HepG2 (cell line): Measurements from ENCODE around the gene VAV2. TPM values are rescaled to one million over a fixed set of nuclear protein-coding genes. Genes with fewer than 3 reads are reported as not detected.

ENCODE experiments used
- AKAP8 ChIP-seq: sonication (generic); formaldehyde crosslinking; IDR thresholded peaks from 2 replicates; pipeline ENCODE4 v1.5.1; 2020; ENCODE audit warnings: mild to moderate bottlenecking, missing genetic modification reagents
- CHD4 ChIP-seq: fragments of 200-600 bp; sonication (generic); IDR thresholded peaks from 2 replicates; pipeline ENCODE4 v1.7.0; 2017; ENCODE audit warnings: mild to moderate bottlenecking, low read length, borderline replicate concordance
- KDM2A ChIP-seq: sonication (generic); formaldehyde crosslinking; IDR thresholded peaks from 2 replicates; pipeline ENCODE4 v1.4.0; 2020; ENCODE audit warnings: low read depth, missing genetic modification reagents, borderline replicate concordance
- MTF2 ChIP-seq: sonication (generic); formaldehyde crosslinking; IDR thresholded peaks from 2 replicates; pipeline ENCODE4 v1.5.0; 2020; ENCODE audit warnings: missing genetic modification reagents, borderline replicate concordance
- NCOA2 ChIP-seq: sonication (generic); formaldehyde crosslinking; IDR thresholded peaks from 2 replicates; pipeline ENCODE4 v1.8.0; 2022; ENCODE audit warnings: inconsistent platforms
- NKX3-1 ChIP-seq: sonication (generic); formaldehyde crosslinking; IDR thresholded peaks from 2 replicates; pipeline ENCODE4 v1.5.0; 2020; ENCODE audit warnings: missing genetic modification reagents
- RFXANK ChIP-seq: IDR thresholded peaks from 2 replicates; pipeline ENCODE4 v1.6.1; 2016
- TAF15 ChIP-seq: fragments of 200-400 bp; formaldehyde crosslinking; IDR thresholded peaks from one replicate; pipeline ENCODE4 v1.6.1; 2018; ENCODE audit warnings: mild to moderate bottlenecking, low read depth, low read length; ENCODE audit not compliant: poor library complexity, severe bottlenecking
- ZNF264 ChIP-seq: sonication (generic); formaldehyde crosslinking; IDR thresholded peaks from 2 replicates; pipeline ENCODE4 v1.4.0; 2020; ENCODE audit warnings: missing genetic modification reagents
- ZSCAN12 ChIP-seq: sonication (generic); formaldehyde crosslinking; IDR thresholded peaks from 2 replicates; pipeline ENCODE4 v1.9.0; 2021; ENCODE audit warnings: mild to moderate bottlenecking, missing genetic modification reagents
- polyA plus RNA-seq, 8 experiments: library from polyadenylated mRNA; depleted of rRNA in 3 of 8; stranded (reverse) in 7 of 8; unstranded in 1 of 8; fragments of >200 nt; fragmentation: Illumina TruSeq in 4 of 8; extraction: Trizol in 4 of 8; gene quantifications; 2 replicates each; pipeline versions ENCODE4 v1.2.1 to v1.2.3, GENCODE V29; 2011 to 2016; ENCODE audit warnings: low read depth in 4 of 8, missing spikeins in 1 of 8, mixed read lengths in 1 of 8; ENCODE audit not compliant: insufficient read depth in 1 of 8
- total RNA-seq, 5 experiments: library from RNA; depleted of rRNA; stranded (reverse); fragments of >200 nt; fragmentation: Illumina TruSeq; extraction: Trizol; gene quantifications; 2 replicates each; pipeline ENCODE4 v1.2.3, GENCODE V29; 2016; ENCODE audit warnings: low read depth in 1 of 5
- TF ChIP-seq, protein P1 (sequence below): sonication (generic); formaldehyde crosslinking; conservative IDR thresholded peaks from 2 replicates; pipeline ENCODE4 v1.8.0; 2022; ENCODE audit warnings: mild to moderate bottlenecking, moderate library complexity, missing genetic modification reagents
- TF ChIP-seq, protein P2 (sequence below): sonication (generic); formaldehyde crosslinking; IDR thresholded peaks from 2 replicates; pipeline ENCODE4 v1.4.0; 2020; ENCODE audit warnings: mild to moderate bottlenecking, missing genetic modification reagents
- TF ChIP-seq, protein P3 (sequence below): sonication (generic); formaldehyde crosslinking; IDR thresholded peaks from 2 replicates; pipeline ENCODE4 v1.5.1; 2020; ENCODE audit warnings: missing genetic modification reagents, mild to moderate bottlenecking, borderline replicate concordance
- TF ChIP-seq, protein P4 (sequence below): sonication (generic); formaldehyde crosslinking; IDR thresholded peaks from 2 replicates; pipeline ENCODE4 v1.8.1; 2023; ENCODE audit warnings: mild to moderate bottlenecking, moderate library complexity, missing genetic modification reagents
- TF ChIP-seq, protein P5 (sequence below): sonication (generic); formaldehyde crosslinking; IDR thresholded peaks from 2 replicates; pipeline ENCODE4 v1.8.0; 2022; ENCODE audit warnings: low read depth, missing genetic modification reagents
- TF ChIP-seq, protein P6 (sequence below): sonication (generic); formaldehyde crosslinking; IDR thresholded peaks from 2 replicates; pipeline ENCODE4 v1.8.0; 2022; ENCODE audit warnings: missing genetic modification reagents, mild to moderate bottlenecking, moderate library complexity, borderline replicate concordance
- TF ChIP-seq, protein P7 (sequence below): sonication (generic); formaldehyde crosslinking; IDR thresholded peaks from 2 replicates; pipeline ENCODE4 v1.4.0; 2020; ENCODE audit warnings: missing genetic modification reagents, borderline replicate concordance

Gene VAV2
- total and polyA plus RNA-seq, 2 of the 13 experiments (the other 11 are each of a cell fraction or from before 2014, with no cell fraction given), result 22.5 to 22.9 TPM

DNA sequence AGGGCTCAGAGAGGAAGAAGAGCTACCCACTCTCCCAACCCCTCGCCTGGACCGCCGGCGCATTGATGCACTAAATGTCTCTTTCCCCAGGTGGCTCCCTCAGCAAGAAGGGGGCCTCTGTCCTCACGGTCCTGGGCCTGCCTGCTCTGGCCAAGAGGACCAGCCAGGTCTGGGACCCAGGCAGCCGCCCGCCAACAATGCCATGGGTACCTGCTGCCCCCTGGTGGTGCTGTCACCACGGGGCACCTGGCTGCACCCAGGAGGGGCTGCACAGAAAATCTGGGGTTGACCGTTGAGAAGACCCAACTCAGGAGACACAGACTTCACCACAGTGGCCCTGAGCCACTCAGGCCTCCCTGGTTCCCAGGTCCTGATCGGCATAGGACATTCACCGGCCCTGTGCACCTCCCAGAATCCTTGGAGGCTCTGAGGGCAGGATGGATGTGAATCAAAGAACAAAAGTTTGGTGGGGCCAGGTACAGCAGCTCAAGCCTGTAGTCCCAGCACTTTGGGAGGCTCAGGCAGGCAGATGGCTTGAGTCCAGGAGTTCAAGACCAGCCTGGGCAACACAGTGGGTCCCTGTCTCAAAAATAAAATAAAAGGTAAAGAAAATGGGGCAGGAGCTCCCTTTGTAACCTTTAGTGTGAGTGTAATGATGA is 2.4 kb upstream of the VAV2 start (continued):
- TF ChIP-seq TAF15 (no peak), NKX3-1 (CRISPR knock-in tag) (no peak), ZSCAN12 (CRISPR knock-in tag) (no peak), ZNF264 (CRISPR knock-in tag) (no peak), KDM2A (peak; percentile 77; the same call in 1 of the 2 replicates), CHD4 (0 out of 2 replicates have a peak, but pooled peaks have one; percentile 21), NCOA2 (CRISPR knock-in tag) (0 out of 2 replicates have a peak, but pooled peaks have one; percentile 24), MTF2 (no peak), RFXANK (CRISPR knock-in tag) (no peak), AKAP8 (CRISPR knock-in tag) (peak; percentile 30; the same call in 1 of the 2 replicates)
- TF ChIP-seq, protein P1, sequence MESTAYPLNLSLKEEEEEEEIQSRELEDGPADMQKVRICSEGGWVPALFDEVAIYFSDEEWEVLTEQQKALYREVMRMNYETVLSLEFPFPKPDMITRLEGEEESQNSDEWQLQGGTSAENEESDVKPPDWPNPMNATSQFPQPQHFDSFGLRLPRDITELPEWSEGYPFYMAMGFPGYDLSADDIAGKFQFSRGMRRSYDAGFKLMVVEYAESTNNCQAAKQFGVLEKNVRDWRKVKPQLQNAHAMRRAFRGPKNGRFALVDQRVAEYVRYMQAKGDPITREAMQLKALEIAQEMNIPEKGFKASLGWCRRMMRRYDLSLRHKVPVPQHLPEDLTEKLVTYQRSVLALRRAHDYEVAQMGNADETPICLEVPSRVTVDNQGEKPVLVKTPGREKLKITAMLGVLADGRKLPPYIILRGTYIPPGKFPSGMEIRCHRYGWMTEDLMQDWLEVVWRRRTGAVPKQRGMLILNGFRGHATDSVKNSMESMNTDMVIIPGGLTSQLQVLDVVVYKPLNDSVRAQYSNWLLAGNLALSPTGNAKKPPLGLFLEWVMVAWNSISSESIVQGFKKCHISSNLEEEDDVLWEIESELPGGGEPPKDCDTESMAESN (CRISPR knock-in tag), result no peak
- TF ChIP-seq, protein P2, sequence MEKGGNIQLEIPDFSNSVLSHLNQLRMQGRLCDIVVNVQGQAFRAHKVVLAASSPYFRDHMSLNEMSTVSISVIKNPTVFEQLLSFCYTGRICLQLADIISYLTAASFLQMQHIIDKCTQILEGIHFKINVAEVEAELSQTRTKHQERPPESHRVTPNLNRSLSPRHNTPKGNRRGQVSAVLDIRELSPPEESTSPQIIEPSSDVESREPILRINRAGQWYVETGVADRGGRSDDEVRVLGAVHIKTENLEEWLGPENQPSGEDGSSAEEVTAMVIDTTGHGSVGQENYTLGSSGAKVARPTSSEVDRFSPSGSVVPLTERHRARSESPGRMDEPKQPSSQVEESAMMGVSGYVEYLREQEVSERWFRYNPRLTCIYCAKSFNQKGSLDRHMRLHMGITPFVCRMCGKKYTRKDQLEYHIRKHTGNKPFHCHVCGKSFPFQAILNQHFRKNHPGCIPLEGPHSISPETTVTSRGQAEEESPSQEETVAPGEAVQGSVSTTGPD (CRISPR knock-in tag), result no peak
- TF ChIP-seq, protein P3, sequence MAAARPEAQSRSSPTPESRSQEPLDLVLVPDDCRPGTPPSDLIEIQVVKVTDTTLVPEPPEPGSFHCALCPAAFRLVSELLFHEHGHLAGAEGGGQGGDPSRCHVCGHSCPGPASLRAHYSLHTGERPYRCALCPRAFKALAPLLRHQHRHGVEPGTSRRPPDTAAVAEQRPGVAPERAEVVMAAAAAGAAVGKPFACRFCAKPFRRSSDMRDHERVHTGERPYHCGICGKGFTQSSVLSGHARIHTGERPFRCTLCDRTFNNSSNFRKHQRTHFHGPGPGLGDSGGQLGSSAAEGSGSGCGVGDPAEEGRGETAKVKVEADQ (CRISPR knock-in tag), result no peak
- TF ChIP-seq, protein P4, sequence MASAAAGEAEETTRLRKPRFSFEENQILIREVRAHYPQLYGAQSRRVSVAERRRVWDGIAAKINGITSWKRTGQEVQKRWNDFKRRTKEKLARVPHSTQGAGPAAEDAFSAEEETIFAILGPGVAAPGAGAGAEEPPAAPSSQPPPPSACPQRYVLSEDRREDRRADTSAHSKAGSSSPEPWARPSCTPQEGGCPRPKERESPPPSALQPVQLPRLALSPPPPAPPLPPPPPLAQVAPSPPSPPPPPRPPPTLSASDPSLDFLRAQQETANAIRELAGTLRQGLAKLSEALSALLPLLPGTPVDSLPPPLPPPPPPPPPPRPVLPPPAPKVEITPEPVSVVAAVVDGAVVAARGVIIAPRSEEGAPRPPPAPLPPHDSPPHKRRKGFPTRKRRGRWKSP (CRISPR knock-in tag), result no peak
- TF ChIP-seq, protein P5, sequence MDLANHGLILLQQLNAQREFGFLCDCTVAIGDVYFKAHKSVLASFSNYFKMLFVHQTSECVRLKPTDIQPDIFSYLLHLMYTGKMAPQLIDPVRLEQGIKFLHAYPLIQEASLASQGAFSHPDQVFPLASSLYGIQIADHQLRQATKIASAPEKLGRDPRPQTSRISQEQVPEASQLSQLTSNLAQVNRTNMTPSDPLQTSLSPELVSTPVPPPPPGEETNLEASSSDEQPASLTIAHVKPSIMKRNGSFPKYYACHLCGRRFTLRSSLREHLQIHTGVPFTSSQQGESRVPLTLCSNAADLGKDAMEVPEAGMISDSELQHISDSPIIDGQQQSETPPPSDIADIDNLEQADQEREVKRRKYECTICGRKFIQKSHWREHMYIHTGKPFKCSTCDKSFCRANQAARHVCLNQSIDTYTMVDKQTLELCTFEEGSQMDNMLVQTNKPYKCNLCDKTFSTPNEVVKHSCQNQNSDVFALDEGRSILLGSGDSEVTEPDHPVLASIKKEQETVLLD (CRISPR knock-in tag), result no peak
- TF ChIP-seq, protein P6, sequence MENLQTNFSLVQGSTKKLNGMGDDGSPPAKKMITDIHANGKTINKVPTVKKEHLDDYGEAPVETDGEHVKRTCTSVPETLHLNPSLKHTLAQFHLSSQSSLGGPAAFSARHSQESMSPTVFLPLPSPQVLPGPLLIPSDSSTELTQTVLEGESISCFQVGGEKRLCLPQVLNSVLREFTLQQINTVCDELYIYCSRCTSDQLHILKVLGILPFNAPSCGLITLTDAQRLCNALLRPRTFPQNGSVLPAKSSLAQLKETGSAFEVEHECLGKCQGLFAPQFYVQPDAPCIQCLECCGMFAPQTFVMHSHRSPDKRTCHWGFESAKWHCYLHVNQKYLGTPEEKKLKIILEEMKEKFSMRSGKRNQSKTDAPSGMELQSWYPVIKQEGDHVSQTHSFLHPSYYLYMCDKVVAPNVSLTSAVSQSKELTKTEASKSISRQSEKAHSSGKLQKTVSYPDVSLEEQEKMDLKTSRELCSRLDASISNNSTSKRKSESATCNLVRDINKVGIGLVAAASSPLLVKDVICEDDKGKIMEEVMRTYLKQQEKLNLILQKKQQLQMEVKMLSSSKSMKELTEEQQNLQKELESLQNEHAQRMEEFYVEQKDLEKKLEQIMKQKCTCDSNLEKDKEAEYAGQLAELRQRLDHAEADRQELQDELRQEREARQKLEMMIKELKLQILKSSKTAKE (CRISPR knock-in tag), result no peak
- TF ChIP-seq, protein P7, sequence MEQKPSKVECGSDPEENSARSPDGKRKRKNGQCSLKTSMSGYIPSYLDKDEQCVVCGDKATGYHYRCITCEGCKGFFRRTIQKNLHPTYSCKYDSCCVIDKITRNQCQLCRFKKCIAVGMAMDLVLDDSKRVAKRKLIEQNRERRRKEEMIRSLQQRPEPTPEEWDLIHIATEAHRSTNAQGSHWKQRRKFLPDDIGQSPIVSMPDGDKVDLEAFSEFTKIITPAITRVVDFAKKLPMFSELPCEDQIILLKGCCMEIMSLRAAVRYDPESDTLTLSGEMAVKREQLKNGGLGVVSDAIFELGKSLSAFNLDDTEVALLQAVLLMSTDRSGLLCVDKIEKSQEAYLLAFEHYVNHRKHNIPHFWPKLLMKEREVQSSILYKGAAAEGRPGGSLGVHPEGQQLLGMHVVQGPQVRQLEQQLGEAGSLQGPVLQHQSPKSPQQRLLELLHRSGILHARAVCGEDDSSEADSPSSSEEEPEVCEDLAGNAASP (CRISPR knock-in tag), result 0 out of 2 replicates have a peak, but pooled peaks have one; percentile 40
